ENCODE measurements around the gene TOB2. TPM values are rescaled to one million over a fixed set of nuclear protein-coding genes. Genes with fewer than 3 reads are reported as not detected.
"Not testable (repeated sequence)": the region's sequence is repeated elsewhere in the genome, so short reads cannot be mapped to it uniquely, and the experiment has no call there.

Gene TOB2
- total RNA-seq, 1 experiment from 2014 or later = 19.9 TPM

DNA sequence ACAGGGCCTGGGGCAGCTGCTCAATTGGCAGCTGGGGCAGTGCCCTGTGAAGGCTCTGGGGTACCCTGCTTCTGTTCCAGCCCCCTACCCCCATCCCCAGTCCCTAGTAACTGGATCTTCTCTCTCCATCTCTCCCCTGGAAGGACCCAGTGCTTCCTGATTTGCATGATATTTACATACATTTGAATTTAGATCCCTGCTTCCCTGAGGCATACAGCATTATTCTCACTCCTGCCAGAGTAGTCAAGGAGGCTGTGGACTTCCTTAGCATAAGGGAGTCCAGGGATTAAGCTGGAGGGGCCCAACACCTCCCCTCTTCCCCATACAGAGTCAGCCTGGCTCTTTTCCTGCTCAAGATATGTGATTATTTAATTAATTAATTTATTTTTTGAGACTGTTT lies 40.2 kb downstream of the TOB2 start:
- no peak for DNase-seq (ENCODE audit: low read depth, low spot score)
- in situ Hi-C loops (cut with HindIII; ENCODE audit: low pct_unique_long_range_greater_than_20kb, low sequenced_read_pairs) = no loop called here

GRCh38 chr22:41405588-41405987 lies 41.0 kb downstream of the TOB2 start:
- no peak for DNase-seq (ENCODE audit: low read depth, low spot score)
- in situ Hi-C loops (cut with HindIII; ENCODE audit: low pct_unique_long_range_greater_than_20kb, low sequenced_read_pairs) = no loop called here

GRCh38 chr22:41403532-41404318 lies 42.9 kb downstream of the TOB2 start:
- DNase-seq (ENCODE audit: low read depth, low spot score) = peak; percentile 96
- in situ Hi-C loops (cut with HindIII; ENCODE audit: low pct_unique_long_range_greater_than_20kb, low sequenced_read_pairs) = no loop called here

DNA sequence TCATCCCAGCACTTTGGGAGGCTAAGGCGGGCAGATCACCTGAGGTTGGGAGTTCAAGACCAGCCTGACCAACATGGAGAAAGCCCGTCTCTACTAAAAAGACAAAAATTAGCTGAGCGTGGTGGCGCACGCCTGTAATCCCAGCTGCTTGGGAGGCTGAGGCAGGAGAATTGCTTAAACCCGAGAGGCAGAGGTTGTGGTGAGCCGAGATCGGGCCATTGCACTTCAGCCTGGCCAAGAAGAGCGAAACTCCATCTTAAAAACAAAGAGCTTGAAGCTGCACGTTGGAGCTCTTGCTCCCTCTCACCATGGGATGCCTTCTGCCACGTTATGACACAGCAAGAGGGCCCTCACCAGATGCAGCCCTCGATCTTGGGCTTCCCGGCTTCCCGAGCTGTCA lies 43.8 kb downstream of the TOB2 start:
- in situ Hi-C loops (cut with HindIII; ENCODE audit: low pct_unique_long_range_greater_than_20kb, low sequenced_read_pairs); DNase-seq (ENCODE audit: low read depth, low spot score): not testable (repeated sequence)

DNA sequence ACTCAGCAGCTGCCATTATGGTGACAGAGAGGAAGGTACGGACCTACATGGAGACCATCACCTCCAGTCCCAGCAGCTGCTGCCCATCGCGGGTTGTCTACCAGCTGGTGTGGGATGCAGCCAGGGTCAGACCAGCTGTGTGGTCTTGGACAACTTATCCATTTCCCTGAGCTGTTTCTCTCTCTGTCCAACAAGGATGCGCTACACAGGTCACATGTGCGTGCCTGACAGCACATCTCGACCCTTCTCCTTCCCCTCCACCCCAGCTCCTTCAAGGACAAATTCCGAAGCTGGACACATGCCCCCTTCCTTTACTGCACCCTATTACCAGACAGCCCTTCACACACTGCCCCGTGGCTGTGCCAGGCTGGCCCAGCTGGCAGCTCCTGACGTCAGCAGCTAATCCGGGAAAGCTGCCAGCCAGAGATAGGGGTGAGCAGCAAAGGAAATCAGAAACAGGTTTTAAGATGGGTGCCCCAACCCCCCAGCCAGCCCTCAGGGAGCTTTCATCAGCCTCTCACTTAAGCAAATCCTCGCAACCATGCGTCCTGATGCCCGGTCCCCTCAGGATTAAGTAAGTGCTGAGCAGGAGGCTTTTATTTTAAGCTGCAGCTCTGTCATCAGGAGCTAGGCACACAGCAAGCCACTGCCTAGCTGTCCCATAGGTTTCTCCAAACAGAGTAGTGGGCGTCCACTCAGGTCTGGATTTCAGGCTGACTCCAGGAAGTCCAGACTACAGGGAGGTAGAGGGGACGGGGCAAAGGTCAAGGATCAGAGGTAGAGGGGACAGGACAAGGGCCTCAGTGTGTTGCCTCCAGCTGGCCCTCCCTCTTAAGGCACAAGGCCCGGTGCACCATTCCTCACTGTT lies 44.6 kb downstream of the TOB2 start:
- in situ Hi-C loops (cut with HindIII; ENCODE audit: low pct_unique_long_range_greater_than_20kb, low sequenced_read_pairs) = no loop called here
- peak; percentile 55 for DNase-seq (ENCODE audit: low read depth, low spot score)

DNA sequence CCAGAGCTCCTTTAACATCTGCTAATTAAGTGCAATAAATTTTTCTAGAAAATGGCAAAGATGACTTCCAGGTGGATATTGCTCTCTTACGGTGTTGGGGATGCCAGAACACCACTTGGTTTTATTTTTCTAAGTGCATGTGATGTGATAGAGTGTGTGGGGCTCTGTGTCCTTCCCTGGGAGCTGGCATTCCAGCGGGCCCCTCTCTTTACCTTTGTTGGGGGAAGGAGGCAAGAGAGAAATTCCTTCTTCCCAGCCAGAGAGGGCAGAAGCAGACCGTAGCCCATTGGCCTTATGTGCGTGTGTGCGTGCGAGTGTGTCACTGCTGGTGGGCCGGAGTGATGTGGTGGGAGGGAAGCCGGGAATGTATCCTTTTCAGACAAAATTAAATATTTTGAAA lies 47.7 kb downstream of the TOB2 start:
- in situ Hi-C loops (cut with HindIII; ENCODE audit: low pct_unique_long_range_greater_than_20kb, low sequenced_read_pairs) = no loop called here

DNA sequence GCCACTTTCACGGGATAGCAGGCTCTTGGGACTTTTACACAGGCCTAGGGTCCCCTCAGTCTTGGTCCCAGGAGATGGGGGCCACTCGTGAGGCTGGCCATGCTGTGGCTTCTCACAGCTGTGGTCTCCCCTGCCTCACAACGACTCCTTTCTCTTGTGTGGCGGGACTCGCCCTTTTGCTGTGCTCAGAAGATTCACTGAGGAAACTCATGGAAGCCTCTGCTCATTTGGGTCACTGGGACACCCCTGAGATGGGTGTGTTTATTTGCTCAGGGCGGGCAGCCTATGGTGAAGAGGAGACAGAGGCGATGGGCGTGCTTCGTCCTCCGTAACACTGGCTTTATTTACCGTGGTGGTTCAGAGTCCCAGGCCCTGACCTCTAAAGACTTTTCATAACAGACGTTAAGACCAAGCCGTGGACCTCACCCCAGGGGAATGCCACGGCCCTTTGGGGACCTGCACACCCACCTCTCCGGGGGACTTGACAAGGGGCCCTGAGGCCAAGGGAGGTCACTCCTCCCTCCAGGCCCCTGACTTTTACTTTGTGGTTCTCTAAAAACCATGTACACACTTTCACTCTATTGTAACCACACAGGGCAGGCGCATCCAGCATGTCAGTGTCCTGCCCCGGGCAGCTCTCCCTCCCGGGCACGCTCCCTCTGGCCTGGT lies 49.3 kb downstream of the TOB2 start:
- in situ Hi-C loops (cut with HindIII; ENCODE audit: low pct_unique_long_range_greater_than_20kb, low sequenced_read_pairs) = no loop called here
- DNase-seq (ENCODE audit: low read depth, low spot score) = no peak

More for the DNA sequence above, 47.7 kb downstream of the TOB2 start:
- no peak for DNase-seq (ENCODE audit: low read depth, low spot score)

GRCh38 chr22:41395531-41396240 lies 50.9 kb downstream of the TOB2 start:
- in situ Hi-C loops (cut with HindIII; ENCODE audit: low pct_unique_long_range_greater_than_20kb, low sequenced_read_pairs) = no loop called here
- no peak for DNase-seq (ENCODE audit: low read depth, low spot score)

GRCh38 chr22:41394012-41394356 lies 52.6 kb downstream of the TOB2 start:
- DNase-seq (ENCODE audit: low read depth, low spot score) = no peak
- in situ Hi-C loops (cut with HindIII; ENCODE audit: low pct_unique_long_range_greater_than_20kb, low sequenced_read_pairs) = no loop called here

DNA sequence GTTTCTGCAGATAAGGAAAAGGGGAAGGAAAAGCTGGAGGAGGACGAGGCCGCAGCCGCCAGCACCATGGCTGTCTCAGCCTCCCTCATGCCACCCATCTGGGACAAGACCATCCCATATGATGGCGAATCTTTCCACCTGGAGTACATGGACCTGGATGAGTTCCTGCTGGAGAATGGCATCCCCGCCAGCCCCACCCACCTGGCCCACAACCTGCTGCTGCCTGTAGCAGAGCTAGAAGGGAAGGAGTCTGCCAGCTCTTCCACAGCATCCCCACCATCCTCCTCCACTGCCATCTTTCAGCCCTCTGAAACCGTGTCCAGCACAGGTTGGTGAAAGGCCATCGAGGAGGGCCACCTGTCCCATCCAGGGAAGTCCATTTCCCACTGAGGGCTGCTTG lies 59.3 kb downstream of the TOB2 start:
- in situ Hi-C loops (cut with HindIII; ENCODE audit: low pct_unique_long_range_greater_than_20kb, low sequenced_read_pairs) = no loop called here
- DNase-seq (ENCODE audit: low read depth, low spot score) = no peak

- in situ Hi-C loops (cut with HindIII; ENCODE audit: low pct_unique_long_range_greater_than_20kb, low sequenced_read_pairs) = no loop called here
- DNase-seq (ENCODE audit: low read depth, low spot score) = no peak
These were observed 62.5 kb downstream of the TOB2 start for GRCh38 chr22:41384128-41384527.

Other genes with a start within 250 kb of the TOB2 start
- 29.4 and 29.9 TPM in 2 replicates for gene L3MBTL2, start 241.5 kb downstream of the TOB2 start, total RNA-seq (2014; rRNA removed; shearing (Covaris generic))
- gene CHADL, start 205.9 kb downstream of the TOB2 start, total RNA-seq (2014; rRNA removed; shearing (Covaris generic)) = 0.13 and 0.56 TPM in 2 replicates
- gene RANGAP1, start 160.6 kb downstream of the TOB2 start, total RNA-seq (2014; rRNA removed; shearing (Covaris generic)) = 60.7 and 64.2 TPM in 2 replicates
- 55.1 and 55.8 TPM in 2 replicates for gene ZC3H7B, start 145.3 kb downstream of the TOB2 start, total RNA-seq (2014; rRNA removed; shearing (Covaris generic))
- 4.9 and 6.9 TPM in 2 replicates for gene TEF, start 64.9 kb downstream of the TOB2 start, total RNA-seq (2014; rRNA removed; shearing (Covaris generic))
- 116 and 124 TPM in 2 replicates for gene PHF5A, start 21.9 kb upstream of the TOB2 start, total RNA-seq (2014; rRNA removed; shearing (Covaris generic))
- gene ACO2, start 22.3 kb upstream of the TOB2 start, total RNA-seq (2014; rRNA removed; shearing (Covaris generic)) = 128 and 133 TPM in 2 replicates
- gene POLR3H, start 97.7 kb upstream of the TOB2 start, total RNA-seq (2014; rRNA removed; shearing (Covaris generic)) = 20.0 and 23.9 TPM in 2 replicates
- gene CSDC2, start 114.2 kb upstream of the TOB2 start, total RNA-seq (2014; rRNA removed; shearing (Covaris generic)) = not detected in 2 replicates
- 8.2 and 9.0 TPM in 2 replicates for gene PMM1, start 143.0 kb upstream of the TOB2 start, total RNA-seq (2014; rRNA removed; shearing (Covaris generic))
- 28.2 and 45.4 TPM in 2 replicates for gene DESI1, start 174.2 kb upstream of the TOB2 start, total RNA-seq (2014; rRNA removed; shearing (Covaris generic))
- gene XRCC6, start 174.5 kb upstream of the TOB2 start, total RNA-seq (2014; rRNA removed; shearing (Covaris generic)) = 537 and 584 TPM in 2 replicates
- 254 and 274 TPM in 2 replicates for gene SNU13, start 242.1 kb upstream of the TOB2 start, total RNA-seq (2014; rRNA removed; shearing (Covaris generic))